H9 (cell line): ENCODE results near the gene TTC39C. TPM values are rescaled to one million over a fixed set of nuclear protein-coding genes. Genes with fewer than 3 reads are reported as not detected.

Experiments used
- DNase-seq: peaks from one replicate; pipeline ENCODE4 v3.0.0-alpha.2; 2017
- H2AFZ ChIP-seq: one replicate; pipeline ENCODE4 v1.6.1; 2013; ENCODE audit warnings: mild to moderate bottlenecking, low read length, control low read depth, moderate library complexity
- H2AK5ac ChIP-seq: 2 replicates; pipeline ENCODE4 v1.6.1; 2013; ENCODE audit warnings: low read length, control low read depth, mixed read lengths; ENCODE audit not compliant: insufficient read length
- H2BK120ac ChIP-seq: one replicate; pipeline ENCODE4 v1.6.1; 2013; ENCODE audit warnings: low read depth, mild to moderate bottlenecking, low read length, control low read depth, inconsistent platforms; ENCODE audit not compliant: poor library complexity, severe bottlenecking
- H2BK12ac ChIP-seq: 2 replicates; pipeline ENCODE4 v1.6.1; 2013; ENCODE audit warnings: low read length, control low read depth, mixed read lengths, low read depth; ENCODE audit not compliant: insufficient read length
- H2BK15ac ChIP-seq: 2 replicates; pipeline ENCODE4 v1.6.1; 2013; ENCODE audit warnings: low read depth, low read length, control low read depth
- H2BK20ac ChIP-seq: one replicate; pipeline ENCODE4 v1.6.1; 2013; ENCODE audit warnings: low read depth, mild to moderate bottlenecking, low read length, control low read depth, inconsistent platforms; ENCODE audit not compliant: poor library complexity, severe bottlenecking
- H2BK5ac ChIP-seq: 2 replicates; pipeline ENCODE4 v1.6.1; 2013; ENCODE audit warnings: low read length, control low read depth, mixed read lengths; ENCODE audit not compliant: insufficient read length
- H3K14ac ChIP-seq: 2 replicates; pipeline ENCODE4 v1.6.1; 2013; ENCODE audit warnings: low read length, control low read depth; ENCODE audit not compliant: insufficient read depth
- H3K18ac ChIP-seq: 2 replicates; pipeline ENCODE4 v1.6.1; 2013; ENCODE audit warnings: low read depth, mild to moderate bottlenecking, mixed read lengths, low read length, control low read depth; ENCODE audit not compliant: insufficient read length
- H3K23ac ChIP-seq: 2 replicates; pipeline ENCODE4 v1.6.1; 2013; ENCODE audit warnings: low read length, control low read depth, mixed read lengths, low read depth; ENCODE audit not compliant: insufficient read length
- H3K23me2 ChIP-seq: 2 replicates; pipeline ENCODE4 v1.6.1; 2013; ENCODE audit warnings: low read depth, mild to moderate bottlenecking, mixed read lengths, low read length, control low read depth; ENCODE audit not compliant: insufficient read length, poor library complexity, severe bottlenecking
- H3K27ac ChIP-seq: 2 replicates; pipeline ENCODE4 v1.5.1; 2013; ENCODE audit warnings: low read length, control low read depth, mixed read lengths, low read depth; ENCODE audit not compliant: insufficient read length
- H3K27me3 ChIP-seq: 2 replicates; pipeline ENCODE4 v1.6.1; 2013; ENCODE audit warnings: low read length, control low read depth, inconsistent platforms; ENCODE audit not compliant: insufficient read depth
- H3K4ac ChIP-seq: 2 replicates; pipeline ENCODE4 v1.6.1; 2013; ENCODE audit warnings: low read depth, mild to moderate bottlenecking, control low read depth, inconsistent platforms, low read length, moderate library complexity
- H3K4me1 ChIP-seq: 2 replicates; pipeline ENCODE4 v1.6.1; 2013; ENCODE audit warnings: low read length, control low read depth, inconsistent platforms; ENCODE audit not compliant: insufficient read depth
- H3K4me2 ChIP-seq: 2 replicates; pipeline ENCODE4 v1.6.1; 2013; ENCODE audit warnings: low read length, control low read depth, mixed read lengths; ENCODE audit not compliant: insufficient read length, insufficient read depth
- H3K56ac ChIP-seq: 2 replicates; pipeline ENCODE4 v1.6.1; 2013; ENCODE audit warnings: low read depth, mild to moderate bottlenecking, mixed read lengths, low read length, control low read depth; ENCODE audit not compliant: insufficient read length
- H3K79me1 ChIP-seq: 2 replicates; pipeline ENCODE4 v1.6.1; 2013; ENCODE audit warnings: low read depth, mild to moderate bottlenecking, moderate library complexity, low read length, control low read depth, inconsistent platforms; ENCODE audit not compliant: insufficient read depth, poor library complexity, severe bottlenecking
- H3K79me2 ChIP-seq: 2 replicates; pipeline ENCODE4 v1.6.1; 2013; ENCODE audit warnings: low read length, control low read depth, inconsistent platforms; ENCODE audit not compliant: insufficient read depth
- H3K9ac ChIP-seq: 2 replicates; pipeline ENCODE4 v1.6.1; 2013; ENCODE audit warnings: low read length, control low read depth, mixed read lengths; ENCODE audit not compliant: insufficient read length; ENCODE audit errors: extremely low read depth
- H3K9me3 ChIP-seq: one replicate; pipeline ENCODE4 v1.6.1; 2013; ENCODE audit warnings: low read depth, low read length, inconsistent platforms; ENCODE audit not compliant: control insufficient read depth
- H3T11ph ChIP-seq: one replicate; pipeline ENCODE4 v1.6.1; 2013; ENCODE audit warnings: mild to moderate bottlenecking, low read length, control low read depth, inconsistent platforms
- H4K20me1 ChIP-seq: one replicate; pipeline ENCODE4 v1.6.1; 2013; ENCODE audit not compliant: control insufficient read depth, insufficient read length, insufficient read depth
- H4K5ac ChIP-seq: 2 replicates; pipeline ENCODE4 v1.6.1; 2013; ENCODE audit warnings: low read depth, mild to moderate bottlenecking, mixed read lengths, low read length, control low read depth; ENCODE audit not compliant: insufficient read length
- H4K8ac ChIP-seq: replicated peaks from 2 replicates; pipeline ENCODE4 v1.6.1; 2013; ENCODE audit warnings: low read length, control low read depth, mixed read lengths, low read depth; ENCODE audit not compliant: insufficient read length
- H4K91ac ChIP-seq: 2 replicates; pipeline ENCODE4 v1.6.1; 2013; ENCODE audit warnings: low read depth, mild to moderate bottlenecking, moderate library complexity, mixed read lengths, low read length, control low read depth; ENCODE audit not compliant: insufficient read length
- H3K27ac Mint-ChIP-seq, 3 experiments: 2 replicates in 2 of 3; 3 replicates in 1 of 3; pipeline ENCODE4 v1.8.0; 2020 to 2021; ENCODE audit warnings: mixed read lengths in 3 of 3, mild to moderate bottlenecking in 1 of 3, moderate library complexity in 1 of 3
- H3K27me3 Mint-ChIP-seq: 2 replicates; pipeline ENCODE4 v1.8.0; 2021; ENCODE audit warnings: low read depth, mild to moderate bottlenecking, moderate library complexity, mixed read lengths
- H3K36me3 Mint-ChIP-seq, 3 experiments: 2 replicates in 2 of 3; 3 replicates in 1 of 3; pipeline ENCODE4 v1.8.0; 2020 to 2021; ENCODE audit warnings: low read depth in 3 of 3, mixed read lengths in 3 of 3; ENCODE audit not compliant: insufficient read depth in 1 of 3
- H3K4me1 Mint-ChIP-seq, 2 experiments: 2 replicates each; pipeline ENCODE4 v1.8.0; 2020; ENCODE audit warnings: mixed read lengths in 2 of 2
- H3K4me3 Mint-ChIP-seq, 2 experiments: 2 replicates in 1 of 2; 3 replicates in 1 of 2; pipeline ENCODE4 v1.8.0; 2020 to 2021; ENCODE audit warnings: mild to moderate bottlenecking in 2 of 2, mixed read lengths in 2 of 2, moderate library complexity in 1 of 2
- H3K9me3 Mint-ChIP-seq, 2 experiments: 2 replicates in 1 of 2; 3 replicates in 1 of 2; pipeline ENCODE4 v1.8.0; 2020; ENCODE audit warnings: mild to moderate bottlenecking in 2 of 2, mixed read lengths in 2 of 2, moderate library complexity in 1 of 2
- WGBS: extraction: QIAGEN DNeasy Blood & Tissue Kit; methylation state at CpG from one replicate; pipeline ENCODE4 v1.1.7; 2013; ENCODE audit warnings: missing lambda C conversion rate, low lambda C conversion rate, mixed read lengths; ENCODE audit not compliant: insufficient read length; ENCODE audit errors: extremely low coverage; 5-methylcytosine and 5-hydroxymethylcytosine counted together
- total RNA-seq: library from RNA; stranded (reverse); gene quantifications from 2 replicates; pipeline ENCODE4 v1.2.1, GENCODE V29; 2021
- TF ChIP-seq, protein P1 (sequence below): fragments of 200-600 bp; sonication (generic); conservative IDR thresholded peaks from 3 replicates; pipeline ENCODE4 v1.8.0; 2021; ENCODE audit warnings: antibody characterized with exemption, mild to moderate bottlenecking

TTC39C gene
- total RNA-seq, 1 experiment from 2014 or later: 18.0 TPM

DNA sequence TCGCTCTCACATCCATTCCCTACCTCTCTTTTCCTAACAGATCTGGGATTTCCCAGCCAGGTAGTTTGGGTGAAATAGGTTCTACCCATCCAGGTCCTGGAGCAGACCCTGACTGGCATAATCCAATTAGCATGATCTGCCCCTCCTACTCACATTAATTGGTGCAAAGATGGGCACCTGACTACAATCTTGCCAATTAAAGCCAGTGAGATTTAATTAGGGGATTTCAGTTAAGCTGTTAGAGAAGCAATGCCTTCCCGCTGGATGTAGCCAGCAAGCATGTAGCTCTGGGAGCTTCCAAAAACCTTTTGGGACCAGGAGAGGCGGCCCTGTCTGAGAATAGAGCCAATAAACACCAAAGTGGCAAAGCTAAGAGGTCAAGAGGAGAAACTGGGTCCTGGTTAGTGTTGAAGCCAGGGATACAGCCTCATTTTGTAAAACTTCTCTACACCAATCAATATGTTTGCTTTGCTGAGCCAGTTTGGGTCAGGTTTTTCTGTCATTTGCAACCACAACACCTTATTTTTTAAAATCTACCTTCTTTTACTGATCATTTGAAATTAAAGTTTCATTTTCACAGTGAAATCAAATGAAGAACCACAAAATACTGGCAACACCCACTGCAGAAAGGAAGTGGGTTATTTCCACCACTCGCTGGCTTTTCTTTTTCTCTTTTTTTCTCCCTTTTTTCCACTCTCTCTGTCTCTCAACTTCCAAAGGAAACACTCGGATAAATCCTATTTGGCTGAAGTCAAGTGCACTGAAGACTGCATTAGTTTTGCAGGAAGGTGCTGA is 3.2 kb upstream of the TTC39C start:
- no peak overlapping the region for H3K14ac ChIP-seq
- no peaks in the 10 kb centered on the region for H3K27me3 ChIP-seq
- TF ChIP-seq, protein P1, sequence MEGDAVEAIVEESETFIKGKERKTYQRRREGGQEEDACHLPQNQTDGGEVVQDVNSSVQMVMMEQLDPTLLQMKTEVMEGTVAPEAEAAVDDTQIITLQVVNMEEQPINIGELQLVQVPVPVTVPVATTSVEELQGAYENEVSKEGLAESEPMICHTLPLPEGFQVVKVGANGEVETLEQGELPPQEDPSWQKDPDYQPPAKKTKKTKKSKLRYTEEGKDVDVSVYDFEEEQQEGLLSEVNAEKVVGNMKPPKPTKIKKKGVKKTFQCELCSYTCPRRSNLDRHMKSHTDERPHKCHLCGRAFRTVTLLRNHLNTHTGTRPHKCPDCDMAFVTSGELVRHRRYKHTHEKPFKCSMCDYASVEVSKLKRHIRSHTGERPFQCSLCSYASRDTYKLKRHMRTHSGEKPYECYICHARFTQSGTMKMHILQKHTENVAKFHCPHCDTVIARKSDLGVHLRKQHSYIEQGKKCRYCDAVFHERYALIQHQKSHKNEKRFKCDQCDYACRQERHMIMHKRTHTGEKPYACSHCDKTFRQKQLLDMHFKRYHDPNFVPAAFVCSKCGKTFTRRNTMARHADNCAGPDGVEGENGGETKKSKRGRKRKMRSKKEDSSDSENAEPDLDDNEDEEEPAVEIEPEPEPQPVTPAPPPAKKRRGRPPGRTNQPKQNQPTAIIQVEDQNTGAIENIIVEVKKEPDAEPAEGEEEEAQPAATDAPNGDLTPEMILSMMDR: no peak
- H2BK12ac ChIP-seq: no peak overlapping the region
- Mint-ChIP-seq H3K36me3 (no peaks in the 10 kb centered on the region), H3K27me3 (peaks cover 34% of the 10 kb centered on the region), H3K9me3 (no peaks in the 10 kb centered on the region), H3K4me3 (no peak overlapping the region), H3K27ac (no peak overlapping the region), H3K4me1 (peaks cover 9 to 10% of the 10 kb centered on the region in 2 experiments)
- no peaks in the 10 kb centered on the region for H4K20me1 ChIP-seq
- peaks cover 3% of the 10 kb centered on the region; the same call in 1 of the 2 replicates for H3K4me1 ChIP-seq
- peaks cover 13% of the 10 kb centered on the region for H3K23me2 ChIP-seq
- no peak overlapping the region for H4K5ac ChIP-seq
- H3K9ac ChIP-seq: no peak overlapping the region
- no peak overlapping the region for H3K18ac ChIP-seq
- no peak overlapping the region for H2BK120ac ChIP-seq
- WGBS: no CpG with 5 or more reads among the region's 5 CpGs
- no peaks in the 10 kb centered on the region for H3K79me1 ChIP-seq
- H3K27ac ChIP-seq: no peak overlapping the region
- no peak overlapping the region for H2BK15ac ChIP-seq
- H3K9me3 ChIP-seq: no peaks in the 10 kb centered on the region
- no peak overlapping the region for H3K56ac ChIP-seq
- peaks cover 4% of the 10 kb centered on the region; the same call in 1 of the 2 replicates for H3K79me2 ChIP-seq
- H2AFZ ChIP-seq: no peak overlapping the region
- no peak overlapping the region for H4K91ac ChIP-seq
- H2BK20ac ChIP-seq: no peak overlapping the region
- H3K23ac ChIP-seq: no peak overlapping the region
- no peak overlapping the region for H3K4me2 ChIP-seq
- DNase-seq: no peak
- H2AK5ac ChIP-seq: no peak overlapping the region
- no peak overlapping the region for H3K4ac ChIP-seq
- H4K8ac ChIP-seq: no peak overlapping the region
- H3T11ph ChIP-seq: no peak overlapping the region
- H2BK5ac ChIP-seq: no peak overlapping the region
